GM12878 (cell line): ENCODE measurements around the gene ATF7.

Experiments
- KDM1A ChIP-seq: fragments of 200-600 bp; sonication (generic); IDR thresholded peaks from 2 replicates; pipeline ENCODE4 v1.6.1; 2016; ENCODE audit warnings: borderline replicate concordance
- MAX ChIP-seq: IDR thresholded peaks from 2 replicates; pipeline ENCODE4 v1.6.1; 2012; ENCODE audit warnings: low read depth, low read length, improper control_type of control experiment
- POLR2AphosphoS5 ChIP-seq: IDR thresholded peaks from 2 replicates; pipeline ENCODE4 v1.6.1; 2011; ENCODE audit warnings: mild to moderate bottlenecking, low read length, inconsistent platforms
- REST ChIP-seq: IDR thresholded peaks from 2 replicates; pipeline ENCODE4 v1.6.1; 2012; ENCODE audit warnings: mild to moderate bottlenecking, low read depth, low read length
- SUZ12 ChIP-seq: fragments of 200-600 bp; sonication (generic); IDR thresholded peaks from one replicate; pipeline ENCODE4 v1.6.1; 2018; ENCODE audit warnings: antibody characterized with exemption, mild to moderate bottlenecking; ENCODE audit not compliant: unreplicated experiment
- USF2 ChIP-seq: IDR thresholded peaks from 2 replicates; pipeline ENCODE4 v1.6.1; 2011; ENCODE audit warnings: low read depth, low read length, improper control_type of control experiment, borderline replicate concordance

- TF ChIP-seq USF2 (no peak), MAX (no peak), KDM1A (no peak), POLR2AphosphoS5 (no peak), SUZ12 (no peak), REST (no peak)
These were observed 117.5 kb downstream of the ATF7 start for GRCh38 chr12:53508534-53509170.
